ENCODE data around the gene CDCA8.
"Not testable (repeated sequence)": the region's sequence is repeated elsewhere in the genome, so short reads cannot be mapped to it uniquely, and the experiment has no call there.

CDCA8 gene

DNA sequence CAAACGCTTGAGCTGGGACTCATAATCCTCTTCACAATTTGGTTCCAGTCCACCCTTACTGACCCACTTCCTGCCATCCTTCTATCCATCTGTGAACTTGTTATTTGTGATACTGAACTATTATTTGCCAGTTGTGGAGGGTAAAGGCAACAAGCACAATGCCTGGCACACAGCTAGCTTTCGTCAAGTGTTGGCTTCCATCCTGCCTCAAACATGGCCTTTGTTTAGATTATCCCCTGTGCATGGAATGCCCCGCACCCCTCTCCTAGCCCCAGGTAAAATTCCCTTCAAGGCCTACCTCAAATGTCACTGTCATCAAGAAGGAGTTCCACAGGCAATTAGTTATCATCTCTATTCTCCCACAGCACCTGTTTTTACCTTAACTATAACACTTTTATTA is 11.4 kb upstream of the CDCA8 start:
- DNase-seq (ENCODE audit: low spot score in 2 of 2) (no peak), ATAC-seq (replicated peaks; ENCODE audit: extremely low read depth, poor library complexity, severe bottlenecking) (no peak)
- H3K4me1 Mint-ChIP-seq, result peaks cover 7% of the 10 kb centered on the region
- H3K4me3 Mint-ChIP-seq, result no peak overlapping the region
- no peak overlapping the region for H3K27ac Mint-ChIP-seq (ENCODE audit: low read depth)
- no peaks in the 10 kb centered on the region for H3K9me3 Mint-ChIP-seq
- no peaks in the 10 kb centered on the region for H3K27me3 Mint-ChIP-seq
- peaks cover 32% of the 10 kb centered on the region for H3K36me3 Mint-ChIP-seq (ENCODE audit: insufficient read depth)

DNA sequence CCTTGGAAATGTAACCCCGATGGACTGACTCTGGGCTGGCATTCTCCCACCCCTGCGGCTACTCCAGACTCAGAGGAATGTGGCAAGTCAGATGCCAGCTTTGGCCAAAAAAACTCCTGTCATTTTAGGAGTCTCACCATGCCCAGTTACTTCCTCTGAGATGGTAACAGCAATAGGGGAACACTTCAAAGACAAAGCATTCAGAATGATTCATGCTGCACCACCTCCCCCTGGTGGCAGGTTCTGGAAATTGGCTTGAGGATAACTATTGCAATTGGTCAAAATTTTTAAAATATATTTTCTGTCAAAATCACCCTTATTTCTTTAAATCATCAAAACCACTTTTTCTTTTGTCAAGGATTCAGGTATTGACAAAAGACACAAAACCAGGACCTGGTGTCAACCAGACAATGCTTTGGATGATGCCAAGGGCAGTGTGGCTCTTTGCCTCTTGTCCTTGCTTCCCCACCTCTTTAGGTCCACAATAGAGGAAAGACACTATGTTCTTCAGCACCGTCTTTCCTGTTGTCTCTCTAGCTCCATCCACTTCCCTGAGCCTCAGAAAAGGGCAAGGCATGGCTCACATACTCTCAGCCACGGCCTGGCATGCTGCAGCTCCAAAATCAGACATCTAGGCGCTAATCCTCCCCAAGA is 9.9 kb upstream of the CDCA8 start:
- H3K4me1 Mint-ChIP-seq, result peaks cover 7% of the 10 kb centered on the region
- peak; percentile 64 to 72 for DNase-seq (ENCODE audit: low spot score in 2 of 2)
- no peak overlapping the region for H3K4me3 Mint-ChIP-seq
- peaks cover 37% of the 10 kb centered on the region for H3K36me3 Mint-ChIP-seq (ENCODE audit: insufficient read depth)
- H3K27ac Mint-ChIP-seq (ENCODE audit: low read depth), result peak overlapping the region; percentile 30
- H3K9me3 Mint-ChIP-seq, result no peaks in the 10 kb centered on the region
- no peak for ATAC-seq (replicated peaks; ENCODE audit: extremely low read depth, poor library complexity, severe bottlenecking)
- no peaks in the 10 kb centered on the region for H3K27me3 Mint-ChIP-seq

DNA sequence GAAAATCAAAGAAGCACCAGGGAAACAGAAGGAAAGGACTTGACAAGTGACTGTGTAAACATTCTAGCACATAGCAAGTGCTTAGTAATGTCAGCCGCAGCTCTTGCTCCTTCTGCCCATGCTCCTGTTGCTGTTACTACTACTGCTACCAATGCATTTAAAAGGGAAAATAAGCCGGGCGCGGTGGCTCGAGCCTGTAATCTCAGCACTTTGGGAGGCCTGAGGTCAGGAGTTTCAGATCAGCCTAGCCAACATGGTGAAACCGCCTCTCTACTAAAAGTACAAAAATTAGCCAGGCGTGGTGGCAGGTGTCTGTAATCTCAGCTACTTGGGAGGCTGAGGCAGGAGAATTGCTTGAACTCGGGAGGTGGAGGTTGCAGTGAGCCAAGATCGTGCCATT is 8.1 kb upstream of the CDCA8 start:
- ATAC-seq (replicated peaks; ENCODE audit: extremely low read depth, poor library complexity, severe bottlenecking); H3K27ac Mint-ChIP-seq (ENCODE audit: low read depth); H3K4me3 Mint-ChIP-seq; H3K9me3 Mint-ChIP-seq; H3K27me3 Mint-ChIP-seq; DNase-seq (ENCODE audit: low spot score in 2 of 2): not testable (repeated sequence)
- H3K36me3 Mint-ChIP-seq (ENCODE audit: insufficient read depth), result peaks cover 43% of the 10 kb centered on the region
- H3K4me1 Mint-ChIP-seq, result peaks cover 18% of the 10 kb centered on the region

DNA sequence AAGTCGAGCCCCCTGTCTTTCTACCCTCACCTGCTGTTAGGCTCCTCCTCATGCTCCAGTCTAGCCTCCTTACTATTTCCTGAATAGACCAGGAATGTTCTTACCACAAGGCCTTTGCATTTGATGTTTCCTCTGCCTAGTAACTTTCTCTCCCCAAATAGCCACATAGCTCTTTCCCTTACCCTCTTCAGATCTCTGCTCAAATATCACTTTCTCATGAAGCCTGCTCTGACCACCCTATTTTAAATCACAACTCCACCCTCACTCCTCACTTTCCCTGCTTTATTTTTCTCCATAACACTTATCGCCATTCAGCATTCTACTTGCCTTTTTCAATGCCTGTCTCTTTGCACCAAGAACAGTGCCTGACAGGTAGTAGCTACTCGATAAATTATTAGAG is 6.6 kb upstream of the CDCA8 start:
- Mint-ChIP-seq H3K27ac (ENCODE audit: low read depth) (no peak overlapping the region), H3K4me1 (peaks cover 31% of the 10 kb centered on the region), H3K4me3 (no peak overlapping the region), H3K36me3 (ENCODE audit: insufficient read depth) (peaks cover 49% of the 10 kb centered on the region), H3K9me3 (no peaks in the 10 kb centered on the region), H3K27me3 (no peaks in the 10 kb centered on the region)
- ATAC-seq (replicated peaks; ENCODE audit: extremely low read depth, poor library complexity, severe bottlenecking), result no peak
- no peak for DNase-seq (ENCODE audit: low spot score in 2 of 2)

DNA sequence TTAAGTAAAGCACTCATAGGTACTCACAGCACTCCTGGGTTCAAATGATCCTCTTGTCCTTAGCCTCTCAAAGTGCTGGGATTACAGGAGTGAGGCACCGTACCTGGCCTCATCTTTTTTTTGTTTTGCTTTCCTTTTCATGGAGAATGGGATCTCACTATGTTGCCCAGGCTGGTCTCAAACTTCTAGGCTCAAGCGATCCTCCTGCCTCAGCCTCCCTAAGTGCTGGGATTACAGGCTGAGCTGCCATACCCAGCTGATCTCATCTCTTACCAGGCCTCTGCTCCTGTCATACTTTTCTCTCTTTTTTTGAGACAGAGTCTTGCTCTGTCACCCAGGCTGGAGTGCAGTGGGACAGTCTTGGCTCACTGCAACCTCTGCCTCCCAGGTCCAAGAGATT is 4.6 kb upstream of the CDCA8 start:
- not testable (repeated sequence) for H3K27ac Mint-ChIP-seq (ENCODE audit: low read depth); ATAC-seq (replicated peaks; ENCODE audit: extremely low read depth, poor library complexity, severe bottlenecking)
- H3K36me3 Mint-ChIP-seq (ENCODE audit: insufficient read depth), result peaks cover 50% of the 10 kb centered on the region

DNA sequence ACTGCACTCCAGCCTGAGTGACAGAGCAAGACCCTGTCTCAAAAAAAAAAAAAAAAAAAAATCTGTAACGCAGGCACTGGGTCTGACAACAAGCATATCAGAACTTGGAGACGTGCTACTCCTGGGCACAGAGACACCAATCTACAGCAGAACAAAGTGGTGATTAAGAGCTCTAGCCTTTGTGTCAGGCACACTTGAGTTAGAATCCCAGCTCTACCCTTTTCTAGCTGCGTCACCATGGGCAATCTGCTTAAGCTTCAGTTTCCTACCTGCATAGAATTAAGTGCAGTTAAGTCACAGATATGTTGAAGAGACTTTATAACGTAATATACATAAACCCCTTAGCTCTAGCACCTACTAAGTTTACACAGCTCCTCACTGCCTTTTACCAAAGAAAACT is 3.4 kb upstream of the CDCA8 start:
- peak overlapping the region; percentile 89 for H3K4me3 Mint-ChIP-seq
- no peak for DNase-seq (ENCODE audit: low spot score in 2 of 2)
- peaks cover 42% of the 10 kb centered on the region for H3K36me3 Mint-ChIP-seq (ENCODE audit: insufficient read depth)
- H3K27ac Mint-ChIP-seq (ENCODE audit: low read depth), result no peak overlapping the region
- H3K4me1 Mint-ChIP-seq, result peaks cover 38% of the 10 kb centered on the region
- H3K27me3 Mint-ChIP-seq, result no peaks in the 10 kb centered on the region
- H3K9me3 Mint-ChIP-seq, result no peaks in the 10 kb centered on the region
- no peak for ATAC-seq (replicated peaks; ENCODE audit: extremely low read depth, poor library complexity, severe bottlenecking)

More for the DNA sequence above, 4.6 kb upstream of the CDCA8 start:
- H3K4me3 Mint-ChIP-seq; H3K27me3 Mint-ChIP-seq; H3K9me3 Mint-ChIP-seq; DNase-seq (ENCODE audit: low spot score in 2 of 2): not testable (repeated sequence)
- H3K4me1 Mint-ChIP-seq, result peaks cover 43% of the 10 kb centered on the region

DNA sequence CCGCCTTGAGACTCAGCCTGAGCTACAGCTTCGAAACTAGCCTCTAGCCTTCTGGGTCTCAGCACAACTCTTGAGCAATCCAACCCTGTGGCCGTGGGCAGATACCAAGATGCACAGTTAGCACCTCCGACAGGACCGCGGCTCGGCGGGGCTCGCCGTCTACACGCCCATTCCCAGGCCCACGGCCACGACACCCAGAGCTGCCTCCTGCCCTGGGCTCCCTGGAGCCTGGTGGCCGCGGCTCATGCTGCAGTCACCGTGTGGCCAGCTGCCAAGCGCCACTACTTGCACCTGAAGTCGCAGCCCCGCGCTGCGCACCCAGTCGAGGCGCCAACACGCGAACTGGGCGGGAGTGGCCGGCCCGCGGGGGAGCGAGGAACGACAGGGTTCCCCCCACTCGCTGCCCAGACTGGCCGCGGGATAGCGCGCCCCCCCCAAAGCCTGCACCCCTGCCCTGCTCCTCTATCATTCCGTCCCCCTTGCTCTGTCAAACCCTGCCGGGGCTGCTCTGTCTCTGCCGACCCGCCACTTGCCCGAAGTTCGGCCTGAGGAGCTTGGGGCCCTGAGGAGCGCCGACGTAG is 729 bp upstream of the CDCA8 start:
- ATAC-seq (replicated peaks; ENCODE audit: extremely low read depth, poor library complexity, severe bottlenecking) (no peak), DNase-seq (ENCODE audit: low spot score in 2 of 2) (no peak)
- H3K9me3 Mint-ChIP-seq, result no peaks in the 10 kb centered on the region
- H3K27ac Mint-ChIP-seq (ENCODE audit: low read depth), result peak overlapping the region; percentile 76
- H3K4me3 Mint-ChIP-seq, result peak overlapping the region; percentile 89
- peaks cover 22% of the 10 kb centered on the region for H3K36me3 Mint-ChIP-seq (ENCODE audit: insufficient read depth)
- peaks cover 36% of the 10 kb centered on the region for H3K4me1 Mint-ChIP-seq
- no peaks in the 10 kb centered on the region for H3K27me3 Mint-ChIP-seq

DNA sequence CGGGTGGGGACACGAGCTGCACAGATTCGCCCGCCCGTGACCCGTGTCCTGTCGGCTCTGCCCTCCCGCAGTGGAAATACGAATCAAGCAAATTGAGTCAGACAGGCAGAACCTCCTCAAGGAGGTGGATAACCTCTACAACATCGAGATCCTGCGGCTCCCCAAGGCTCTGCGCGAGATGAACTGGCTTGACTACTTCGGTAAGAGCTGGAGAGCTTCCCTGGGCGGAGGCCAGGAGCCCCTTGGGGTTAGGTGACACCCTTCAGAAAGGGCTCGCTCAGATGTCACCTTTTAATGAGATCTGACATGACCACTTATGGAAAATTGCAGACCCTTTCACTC is 489 bp downstream of the CDCA8 start:
- no peaks in the 10 kb centered on the region for H3K27me3 Mint-ChIP-seq
- peak overlapping the region; percentile 89 for H3K4me3 Mint-ChIP-seq
- H3K27ac Mint-ChIP-seq (ENCODE audit: low read depth), result no peak overlapping the region
- no peak for DNase-seq (ENCODE audit: low spot score in 2 of 2)
- peaks cover 21% of the 10 kb centered on the region for H3K36me3 Mint-ChIP-seq (ENCODE audit: insufficient read depth)
- no peaks in the 10 kb centered on the region for H3K9me3 Mint-ChIP-seq
- no peak for ATAC-seq (replicated peaks; ENCODE audit: extremely low read depth, poor library complexity, severe bottlenecking)
- H3K4me1 Mint-ChIP-seq, result peaks cover 35% of the 10 kb centered on the region

DNA sequence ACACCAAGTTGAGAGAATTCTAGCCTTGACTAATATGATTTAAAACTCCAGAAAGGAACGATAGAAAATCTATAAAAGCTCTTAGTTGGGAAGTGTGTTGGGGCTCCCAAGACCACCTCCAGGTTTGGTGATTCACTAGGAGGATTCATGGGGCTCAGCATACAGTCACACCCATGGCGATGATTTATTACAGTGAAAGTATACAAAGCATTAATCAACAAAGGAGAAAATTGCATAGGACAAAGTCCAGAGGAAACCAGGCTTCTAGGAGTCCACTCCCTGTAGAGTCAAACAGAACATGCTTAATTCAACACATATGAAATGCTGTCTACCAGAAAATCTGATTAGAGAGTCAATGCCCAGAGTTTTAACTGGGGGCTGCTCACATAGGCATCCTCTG is 4.8 kb downstream of the CDCA8 start:
- H3K36me3 Mint-ChIP-seq (ENCODE audit: insufficient read depth), result no peaks in the 10 kb centered on the region
- no peak overlapping the region for H3K27ac Mint-ChIP-seq (ENCODE audit: low read depth)
- H3K4me1 Mint-ChIP-seq, result peaks cover 13% of the 10 kb centered on the region
- DNase-seq (ENCODE audit: low spot score in 2 of 2), result no peak
- ATAC-seq (replicated peaks; ENCODE audit: extremely low read depth, poor library complexity, severe bottlenecking), result no peak
- H3K4me3 Mint-ChIP-seq, result no peak overlapping the region
- H3K27me3 Mint-ChIP-seq, result no peaks in the 10 kb centered on the region
- no peaks in the 10 kb centered on the region for H3K9me3 Mint-ChIP-seq

DNA sequence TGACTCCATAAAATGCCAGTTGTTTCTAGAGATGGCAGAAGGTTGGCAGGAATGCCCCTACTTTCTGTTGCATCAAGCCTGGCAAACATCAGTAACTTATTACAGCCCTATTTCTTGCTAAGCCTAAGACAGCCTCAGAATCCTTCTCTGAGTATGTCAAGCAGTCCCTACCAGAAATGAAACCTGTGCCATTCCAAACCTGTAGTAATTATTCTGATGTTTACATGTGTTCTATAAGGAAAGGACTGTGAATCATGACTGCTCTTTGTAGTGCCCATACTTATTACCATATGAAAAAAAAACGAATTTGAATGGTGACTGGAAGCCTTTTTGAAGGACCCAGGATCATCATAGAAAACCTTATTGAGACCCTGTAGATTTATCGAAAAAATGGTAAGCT is 5.4 kb downstream of the CDCA8 start:
- Mint-ChIP-seq H3K27me3 (no peaks in the 10 kb centered on the region), H3K4me3 (no peak overlapping the region), H3K36me3 (ENCODE audit: insufficient read depth) (peaks cover 2% of the 10 kb centered on the region), H3K27ac (ENCODE audit: low read depth) (no peak overlapping the region), H3K4me1 (peaks cover 13% of the 10 kb centered on the region), H3K9me3 (no peaks in the 10 kb centered on the region)
- DNase-seq (ENCODE audit: low spot score in 2 of 2) (no peak), ATAC-seq (replicated peaks; ENCODE audit: extremely low read depth, poor library complexity, severe bottlenecking) (no peak)

DNA sequence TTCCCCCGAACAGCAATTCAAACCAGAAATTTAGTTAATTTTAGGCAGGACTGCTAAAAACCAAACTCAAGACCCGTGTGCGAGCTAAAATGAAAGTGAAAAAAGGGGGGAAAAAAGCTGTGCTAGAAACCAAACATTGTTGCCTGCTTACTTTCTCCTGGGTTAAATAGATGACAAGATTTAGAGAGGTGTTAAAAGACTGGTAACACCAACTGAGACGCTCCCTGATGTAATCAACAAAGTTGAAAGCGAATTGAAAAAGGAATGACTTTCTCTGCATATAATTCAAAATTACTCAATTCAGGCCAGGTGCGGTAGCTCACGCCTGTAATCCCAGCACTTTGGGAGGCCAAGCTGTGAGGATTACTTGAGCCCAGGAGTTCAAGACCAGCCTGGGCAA is 6.8 kb downstream of the CDCA8 start:
- DNase-seq (ENCODE audit: low spot score in 2 of 2) (no peak), ATAC-seq (replicated peaks; ENCODE audit: extremely low read depth, poor library complexity, severe bottlenecking) (peak; percentile 65)
- H3K36me3 Mint-ChIP-seq (ENCODE audit: insufficient read depth), result peaks cover 5% of the 10 kb centered on the region
- H3K9me3 Mint-ChIP-seq, result no peaks in the 10 kb centered on the region
- no peaks in the 10 kb centered on the region for H3K27me3 Mint-ChIP-seq
- H3K27ac Mint-ChIP-seq (ENCODE audit: low read depth), result peak overlapping the region; percentile 98
- H3K4me3 Mint-ChIP-seq, result peak overlapping the region; percentile 78
- H3K4me1 Mint-ChIP-seq, result peaks cover 13% of the 10 kb centered on the region

DNA sequence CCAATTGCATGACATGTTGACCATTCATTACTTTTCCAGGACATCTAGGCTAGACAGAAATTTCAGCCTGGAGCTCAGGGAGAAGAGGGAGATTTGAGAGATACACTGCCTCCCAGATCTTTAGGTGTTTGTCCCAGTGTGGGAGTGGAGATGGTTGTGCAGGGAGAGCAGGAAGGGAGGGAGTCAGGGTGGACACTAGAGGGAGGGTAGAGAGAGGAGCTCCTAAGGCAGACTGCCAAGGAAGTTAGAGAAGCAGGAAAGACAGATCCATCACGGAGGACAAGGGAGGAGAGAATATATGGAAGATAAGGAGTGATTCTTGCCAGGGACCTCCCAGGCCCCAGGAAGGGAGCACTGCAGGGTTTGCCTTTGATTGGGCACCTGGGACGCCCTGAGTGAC is 8.7 kb downstream of the CDCA8 start:
- peak overlapping the region; percentile 1 for H3K27ac Mint-ChIP-seq (ENCODE audit: low read depth)
- no peaks in the 10 kb centered on the region for H3K9me3 Mint-ChIP-seq
- no peak for ATAC-seq (replicated peaks; ENCODE audit: extremely low read depth, poor library complexity, severe bottlenecking)
- no peak overlapping the region for H3K4me3 Mint-ChIP-seq
- H3K36me3 Mint-ChIP-seq (ENCODE audit: insufficient read depth), result peaks cover 12% of the 10 kb centered on the region
- no peaks in the 10 kb centered on the region for H3K27me3 Mint-ChIP-seq
- no peak for DNase-seq (ENCODE audit: low spot score in 2 of 2)
- H3K4me1 Mint-ChIP-seq, result peaks cover 13% of the 10 kb centered on the region

DNA sequence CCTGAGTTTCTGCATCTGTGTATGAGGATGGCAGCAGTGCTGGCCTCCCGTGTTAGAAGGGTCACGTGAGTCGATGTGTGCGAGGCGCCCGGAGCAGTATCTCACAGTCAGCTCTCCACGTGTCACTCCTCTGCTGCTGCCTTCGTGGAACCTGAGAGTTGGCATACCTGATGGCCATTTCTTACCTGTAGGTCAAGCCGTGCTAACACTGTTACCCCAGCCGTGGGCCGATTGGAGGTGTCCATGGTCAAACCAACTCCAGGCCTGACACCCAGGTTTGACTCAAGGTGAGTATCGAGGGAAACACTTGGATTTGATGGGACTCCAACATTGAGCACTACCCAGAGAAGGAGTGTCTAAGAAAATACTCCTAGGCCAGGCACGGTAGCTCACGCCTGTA is 10.7 kb downstream of the CDCA8 start:
- Mint-ChIP-seq H3K4me3 (no peak overlapping the region), H3K27me3 (no peaks in the 10 kb centered on the region), H3K4me1 (peaks cover 13% of the 10 kb centered on the region), H3K9me3 (no peaks in the 10 kb centered on the region), H3K27ac (ENCODE audit: low read depth) (no peak overlapping the region), H3K36me3 (ENCODE audit: insufficient read depth) (peaks cover 16% of the 10 kb centered on the region)
- ATAC-seq (replicated peaks; ENCODE audit: extremely low read depth, poor library complexity, severe bottlenecking) (no peak), DNase-seq (ENCODE audit: low spot score in 2 of 2) (no peak)

All from central memory CD8-positive, alpha-beta T cell (primary cell).